Amniotic stem cell (primary cell): Measurements from ENCODE around the gene MYOM3.

ENCODE experiments used
- DNase-seq: peaks from one replicate; lab custom pipeline; 2025; lab: John Stamatoyannopoulos, UW

The MYOM3 gene

DNA sequence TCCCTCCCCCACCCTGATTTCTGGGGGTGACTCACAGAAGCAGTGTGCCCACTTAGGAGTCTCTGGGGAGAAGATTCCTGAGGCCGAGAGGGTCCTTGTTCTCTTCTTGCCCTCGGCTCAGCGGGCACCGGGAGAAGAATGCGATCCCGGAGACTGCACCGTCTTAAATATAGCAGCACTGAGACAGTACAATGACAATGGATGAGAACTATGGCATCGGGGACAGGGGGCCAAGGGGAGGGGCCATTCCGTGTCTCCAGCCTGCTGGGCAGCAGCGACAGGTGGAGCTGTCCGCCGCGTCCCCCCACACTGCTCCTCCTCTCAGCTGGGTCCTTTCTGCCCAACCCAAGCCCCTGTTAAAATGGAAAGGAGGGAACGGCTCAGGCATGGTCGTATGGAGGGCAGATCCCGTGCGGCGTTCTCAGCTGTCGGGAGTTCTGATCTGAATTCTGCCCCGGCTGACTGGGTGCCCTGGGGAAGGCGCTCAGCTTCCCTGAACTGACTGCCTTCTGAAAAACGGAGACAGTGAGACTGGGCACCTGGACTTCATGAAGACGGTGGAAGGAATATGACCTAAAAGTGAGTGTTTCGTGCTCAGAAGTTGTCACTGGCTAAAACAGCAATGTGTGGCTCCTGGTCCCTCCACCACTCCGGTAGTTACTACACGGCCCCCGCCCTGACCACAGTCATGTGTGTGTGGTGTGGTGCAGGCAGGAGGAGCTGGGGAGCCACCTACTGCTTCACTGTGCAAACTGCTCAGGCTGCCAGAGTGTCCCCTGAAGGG lies at the start of gene MYOM3:
Gene MYOM3 (minus strand): TSS at position 140 of the 784 bp plus-strand sequence. CDS start 3,499 bp downstream, outside the sequence.
- DNase-seq: no peak

DNA sequence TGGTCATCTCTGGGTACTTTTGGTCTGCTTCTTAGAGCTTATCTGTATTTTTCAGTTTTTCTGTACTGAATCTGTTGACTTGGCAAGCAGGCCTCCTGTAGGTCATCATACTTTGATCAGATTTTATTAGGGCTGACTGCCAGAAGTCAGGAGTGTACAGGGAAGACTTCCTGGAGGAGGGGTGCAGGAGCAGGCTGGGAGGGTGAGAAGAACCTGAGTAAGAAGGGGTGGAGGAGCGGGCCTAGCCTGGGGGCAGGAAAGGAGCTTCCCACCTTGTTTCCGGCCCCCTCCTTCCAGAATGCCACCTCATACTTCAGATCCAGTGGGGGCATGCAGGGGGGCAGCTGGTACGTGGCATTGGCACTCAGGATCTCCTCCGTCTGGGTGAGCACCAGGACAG lies 49.3 kb upstream of the MYOM3 start:
- no peak for DNase-seq

DNA sequence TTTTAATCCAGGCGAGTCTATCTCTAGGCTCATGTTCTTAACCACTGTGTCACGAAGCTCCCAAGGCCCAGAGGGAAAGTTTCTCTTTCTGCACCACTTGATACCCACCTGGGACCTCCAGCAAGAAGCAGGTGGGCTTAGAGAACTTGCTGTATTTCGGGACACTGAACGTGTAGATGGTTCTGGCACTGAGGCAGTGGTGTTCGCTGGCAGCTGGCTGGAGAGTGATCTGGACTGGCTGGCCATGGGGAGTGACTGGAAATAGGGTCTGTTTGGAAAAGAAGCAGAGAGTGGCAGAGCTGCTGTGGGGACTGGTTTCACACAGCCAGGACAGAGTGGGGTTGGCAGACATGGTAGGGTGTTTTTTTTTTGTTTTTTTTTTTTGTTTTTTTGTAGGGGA lies 47.4 kb upstream of the MYOM3 start:
- no peak for DNase-seq

DNA sequence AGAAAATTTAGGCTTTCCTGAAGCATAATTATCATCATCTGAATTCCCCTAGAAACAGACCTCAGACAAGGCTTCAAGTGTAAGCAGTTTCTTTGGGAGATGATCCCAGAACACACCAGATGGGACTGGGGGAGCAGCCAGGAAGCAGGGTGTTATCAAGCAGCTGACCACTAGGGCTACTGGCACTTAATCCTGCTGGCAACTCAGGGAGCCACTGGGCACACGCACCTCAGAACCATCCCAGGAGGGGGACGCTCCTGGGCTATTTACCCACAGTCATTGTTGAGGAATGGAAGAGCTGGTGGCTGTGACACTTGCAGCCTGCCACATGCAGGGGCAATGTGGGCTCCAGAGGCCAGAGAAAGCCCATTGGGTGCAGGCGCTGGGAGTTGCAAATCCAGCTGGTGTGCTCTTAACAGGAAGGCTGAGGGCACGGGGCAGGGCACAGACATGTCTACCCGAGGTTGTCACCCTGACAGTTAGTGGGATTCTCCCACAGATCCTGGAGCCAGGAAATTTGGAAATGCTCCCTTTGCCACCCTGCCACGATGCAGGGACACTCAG lies 46.1 kb upstream of the MYOM3 start:
- no peak for DNase-seq

DNA sequence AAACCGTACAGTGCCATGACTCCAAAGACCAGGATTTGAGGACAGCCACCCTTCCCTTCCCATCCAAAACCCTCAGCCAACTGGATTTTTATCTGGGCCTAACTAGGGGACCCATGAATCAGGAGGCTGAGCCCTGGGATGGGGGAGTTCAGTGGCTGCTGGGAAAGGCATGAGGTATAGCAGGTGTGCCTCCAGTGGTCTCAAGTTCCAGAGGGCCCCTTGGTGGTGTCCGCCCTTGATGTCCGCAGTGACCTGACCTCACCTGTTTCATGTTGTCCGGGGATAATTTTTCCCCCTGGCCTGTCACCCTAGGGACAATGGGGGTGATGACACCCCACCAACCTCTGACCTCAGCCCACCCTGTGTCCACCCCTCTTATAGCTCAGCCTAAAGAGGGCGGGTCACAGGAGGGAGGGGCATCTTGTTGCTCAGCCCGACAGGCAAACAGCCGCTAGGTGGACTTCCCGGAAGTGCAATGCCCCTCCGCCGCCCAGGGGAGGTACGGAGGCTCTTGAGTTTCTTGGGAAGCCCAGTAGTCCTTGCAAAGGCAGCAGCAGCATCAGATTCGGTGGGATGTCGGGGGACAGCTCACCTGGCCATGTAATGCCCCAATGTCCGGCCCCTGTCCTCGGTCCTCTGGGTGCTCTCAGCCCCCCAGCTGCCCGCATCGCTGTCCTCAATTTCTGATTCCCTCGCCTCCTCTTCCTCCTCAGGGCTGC lies 44.8 kb upstream of the MYOM3 start:
- DNase-seq: no peak

DNA sequence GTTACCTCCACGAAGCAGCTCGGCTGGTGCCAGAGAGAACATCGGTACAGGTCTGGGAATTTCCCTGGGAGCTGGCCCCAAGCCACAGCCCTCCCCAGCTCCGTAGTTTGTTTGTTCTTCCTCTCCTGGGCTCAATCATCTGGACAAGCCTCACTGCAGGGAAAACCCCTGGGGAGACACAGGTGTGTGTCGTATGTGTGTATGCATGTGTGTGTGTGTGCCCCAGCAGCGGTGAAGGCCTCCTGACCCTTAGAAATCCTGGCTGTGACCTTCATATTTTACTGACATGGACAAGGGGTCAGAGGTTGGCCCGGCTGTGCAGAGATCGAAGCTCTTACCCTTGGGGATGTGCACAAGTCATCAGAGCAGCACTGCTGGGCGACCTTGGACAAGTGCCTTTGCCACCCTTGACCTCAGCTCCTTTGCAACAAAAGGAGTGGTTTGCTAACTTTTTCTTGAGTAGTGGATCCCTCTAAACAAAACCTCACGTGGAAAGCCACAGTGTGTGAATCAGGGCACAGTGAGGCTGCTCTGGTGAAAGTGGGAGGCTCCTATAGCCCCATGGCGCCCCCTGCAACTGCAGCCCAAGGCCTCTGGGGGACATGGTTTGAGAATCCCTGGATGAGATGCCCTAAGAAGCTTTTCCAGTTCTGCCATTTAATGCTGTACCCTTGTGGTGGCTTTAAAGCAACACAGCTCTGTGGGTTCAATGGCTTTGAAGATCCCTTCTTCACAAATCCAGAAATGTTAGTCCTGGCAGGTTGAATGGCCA lies 43.3 kb upstream of the MYOM3 start:
- DNase-seq: no peak

DNA sequence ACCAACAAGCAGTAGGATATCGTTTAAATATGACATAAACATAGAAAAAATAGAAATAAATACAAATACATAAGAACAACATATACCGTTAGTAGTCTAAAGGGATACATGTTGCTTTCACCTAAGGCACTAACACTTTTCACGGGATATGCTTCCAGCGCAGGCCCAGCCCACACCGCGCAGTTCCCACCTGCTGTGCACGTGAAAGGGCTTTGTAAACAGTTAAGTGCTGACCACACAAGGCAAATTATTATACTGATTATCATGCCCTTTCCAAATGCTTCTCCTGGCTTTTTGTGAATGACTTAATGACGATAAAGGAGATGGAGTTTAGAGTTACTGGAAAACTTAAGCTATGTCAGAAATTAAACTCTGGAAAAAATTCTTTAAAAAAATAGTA lies 42.3 kb upstream of the MYOM3 start:
- no peak for DNase-seq

DNA sequence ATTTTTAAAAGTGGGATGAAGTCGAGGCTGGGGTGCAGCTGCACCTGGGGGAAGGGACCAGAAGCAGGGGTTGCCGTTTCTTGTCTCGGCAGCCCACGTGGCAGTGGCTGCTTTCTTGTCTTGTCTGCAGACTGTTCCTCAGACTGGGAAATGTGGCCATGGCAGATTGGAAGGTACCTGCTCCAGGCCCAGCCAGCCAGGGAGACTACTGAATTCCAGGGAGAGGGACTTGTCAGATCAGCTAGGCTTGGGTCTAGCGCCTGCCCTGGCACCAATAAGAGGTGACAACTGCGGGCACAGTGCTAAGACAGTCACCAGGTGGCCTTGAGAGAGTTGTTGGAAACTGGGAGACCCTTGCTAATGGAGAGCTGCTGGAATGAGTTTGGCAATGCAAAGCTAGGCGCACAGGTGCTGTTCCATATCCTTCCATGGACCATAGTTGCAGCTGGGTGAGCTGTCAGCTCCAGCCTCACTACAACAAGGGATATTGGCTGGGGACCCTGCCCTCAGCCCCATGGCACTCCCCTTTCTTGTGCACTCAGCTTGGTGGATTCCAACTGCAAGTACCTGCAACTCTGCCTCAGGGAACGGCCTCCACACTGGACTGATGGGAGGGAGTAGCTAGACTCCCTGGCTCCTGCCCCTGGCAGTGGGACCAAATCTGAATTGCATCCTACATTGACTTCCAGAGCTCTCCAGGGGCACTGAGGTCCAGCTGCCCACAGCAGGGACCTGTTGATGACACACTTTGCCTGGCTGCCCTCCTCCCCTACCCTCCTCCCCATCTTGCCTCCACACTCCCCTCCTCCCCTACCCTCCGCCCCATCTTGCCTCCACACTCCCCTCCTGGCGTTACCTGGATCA lies 40.9 kb upstream of the MYOM3 start:
- no peak for DNase-seq

DNA sequence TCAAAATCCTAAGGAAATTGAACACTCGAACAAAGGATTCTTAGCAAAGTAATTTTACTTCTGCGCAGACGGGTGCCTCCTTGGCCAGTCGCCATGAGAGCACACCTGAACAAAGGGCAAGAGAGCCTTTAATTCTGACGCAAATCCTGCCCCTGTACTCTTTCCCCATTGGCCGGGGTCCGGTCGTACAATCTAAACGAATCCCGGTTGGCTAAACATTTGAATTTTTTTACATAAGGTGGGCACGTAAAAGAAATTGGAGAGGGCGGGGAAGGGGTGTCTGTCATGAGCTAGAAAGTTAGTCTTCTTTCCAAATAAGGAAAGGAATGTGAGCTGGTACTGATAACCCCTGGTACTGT lies 39.2 kb upstream of the MYOM3 start:
- DNase-seq: no peak

DNA sequence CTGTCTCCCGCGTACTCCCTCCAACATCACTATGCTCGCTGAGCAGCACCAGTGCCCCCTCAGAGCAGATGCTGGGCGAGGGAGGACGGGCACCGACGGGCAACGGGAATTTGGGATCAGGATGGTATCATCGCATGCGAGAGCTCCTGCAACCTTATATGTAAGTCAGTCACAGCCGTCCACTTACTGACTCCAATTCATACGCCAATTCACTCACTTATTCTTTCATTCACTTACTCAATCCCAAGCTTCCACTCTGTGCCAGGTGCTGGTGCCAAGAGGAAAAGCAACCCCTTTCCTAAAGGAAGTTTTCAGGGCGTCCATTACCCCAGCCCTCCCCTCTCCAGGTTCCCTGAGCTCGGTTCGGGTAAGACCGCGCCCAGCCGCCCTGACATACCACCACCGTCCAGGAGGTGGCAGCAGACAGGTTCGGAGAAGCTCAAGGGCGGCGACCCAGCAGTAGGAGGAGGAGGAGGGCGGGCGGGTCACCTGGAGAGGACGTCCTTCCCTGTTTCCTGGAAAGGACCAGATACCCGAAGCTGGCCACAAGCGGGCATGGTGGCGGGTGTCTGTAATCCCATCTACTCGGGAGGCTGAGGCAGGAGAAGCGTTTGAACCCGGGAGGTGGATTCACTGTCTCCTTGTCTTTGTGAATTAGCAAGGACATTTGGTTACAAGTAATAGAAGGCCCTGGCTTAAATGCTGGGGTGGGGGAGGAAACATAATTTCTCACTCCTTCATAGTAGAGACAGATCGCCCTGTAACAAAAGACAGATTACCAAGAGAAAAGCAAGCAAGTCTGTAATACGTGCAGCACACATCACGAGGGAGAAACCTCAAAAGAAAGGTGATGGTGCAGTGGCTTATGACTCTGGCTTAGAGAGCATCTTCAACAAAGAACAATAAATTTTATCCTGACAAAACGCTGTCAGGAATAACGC lies 38.6 kb upstream of the MYOM3 start:
- no peak for DNase-seq

DNA sequence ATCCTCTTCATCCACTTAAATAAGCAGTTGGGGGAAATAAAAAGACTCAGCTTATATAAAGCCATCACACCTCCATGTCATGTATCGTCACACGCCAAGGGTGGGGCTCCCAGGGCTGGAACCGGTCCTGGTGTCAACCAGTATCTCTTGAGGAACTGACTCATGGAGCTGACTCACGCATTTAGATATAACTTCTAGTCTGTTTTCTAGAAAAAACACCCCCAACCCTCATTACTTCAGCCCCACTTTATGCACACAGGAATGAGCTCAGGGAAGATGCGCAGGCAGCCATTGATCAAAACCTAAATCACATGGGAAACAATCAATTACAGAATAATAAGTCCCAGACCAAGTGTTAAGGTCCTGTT lies 37.9 kb upstream of the MYOM3 start:
- DNase-seq: no peak

DNA sequence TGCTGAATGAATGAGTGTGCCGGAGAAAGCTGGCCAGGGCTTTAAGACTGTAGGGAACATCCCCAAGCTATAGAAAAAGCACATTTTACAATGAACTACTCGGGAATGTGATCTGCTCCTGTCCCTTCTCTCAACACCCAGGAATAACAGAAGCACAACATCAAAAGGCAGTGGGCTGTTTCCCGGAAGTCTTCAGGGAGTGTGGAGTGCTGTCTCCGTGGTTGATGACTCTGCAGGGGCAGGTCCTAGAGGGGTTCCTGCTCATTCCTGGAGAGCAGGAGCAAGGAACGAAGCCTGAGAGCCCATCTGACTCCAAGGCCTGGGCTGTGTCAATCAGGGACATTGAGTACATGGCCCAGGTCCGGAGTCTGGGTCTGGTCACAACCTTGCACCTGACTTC lies 35.9 kb upstream of the MYOM3 start:
- no peak for DNase-seq

DNA sequence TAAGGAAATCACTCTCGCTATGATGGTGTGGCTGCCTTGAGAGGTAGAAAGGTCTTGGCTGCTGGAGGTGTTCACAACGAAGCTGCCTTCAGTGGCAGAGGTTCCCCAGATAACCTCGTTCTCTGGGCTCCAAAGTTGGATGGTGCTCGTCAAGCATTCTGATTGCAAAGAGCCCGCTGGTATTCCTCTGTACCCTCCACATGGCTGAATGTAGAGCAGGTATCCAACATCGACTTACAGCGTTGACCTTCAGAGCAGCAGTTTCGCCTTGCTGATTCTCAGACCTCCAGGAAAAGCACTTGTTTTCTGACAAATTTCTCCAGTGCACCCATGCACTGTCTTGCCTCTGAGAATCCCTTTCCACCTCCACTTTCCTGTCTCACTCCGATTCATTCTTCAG lies 35.3 kb upstream of the MYOM3 start:
- DNase-seq: no peak

DNA sequence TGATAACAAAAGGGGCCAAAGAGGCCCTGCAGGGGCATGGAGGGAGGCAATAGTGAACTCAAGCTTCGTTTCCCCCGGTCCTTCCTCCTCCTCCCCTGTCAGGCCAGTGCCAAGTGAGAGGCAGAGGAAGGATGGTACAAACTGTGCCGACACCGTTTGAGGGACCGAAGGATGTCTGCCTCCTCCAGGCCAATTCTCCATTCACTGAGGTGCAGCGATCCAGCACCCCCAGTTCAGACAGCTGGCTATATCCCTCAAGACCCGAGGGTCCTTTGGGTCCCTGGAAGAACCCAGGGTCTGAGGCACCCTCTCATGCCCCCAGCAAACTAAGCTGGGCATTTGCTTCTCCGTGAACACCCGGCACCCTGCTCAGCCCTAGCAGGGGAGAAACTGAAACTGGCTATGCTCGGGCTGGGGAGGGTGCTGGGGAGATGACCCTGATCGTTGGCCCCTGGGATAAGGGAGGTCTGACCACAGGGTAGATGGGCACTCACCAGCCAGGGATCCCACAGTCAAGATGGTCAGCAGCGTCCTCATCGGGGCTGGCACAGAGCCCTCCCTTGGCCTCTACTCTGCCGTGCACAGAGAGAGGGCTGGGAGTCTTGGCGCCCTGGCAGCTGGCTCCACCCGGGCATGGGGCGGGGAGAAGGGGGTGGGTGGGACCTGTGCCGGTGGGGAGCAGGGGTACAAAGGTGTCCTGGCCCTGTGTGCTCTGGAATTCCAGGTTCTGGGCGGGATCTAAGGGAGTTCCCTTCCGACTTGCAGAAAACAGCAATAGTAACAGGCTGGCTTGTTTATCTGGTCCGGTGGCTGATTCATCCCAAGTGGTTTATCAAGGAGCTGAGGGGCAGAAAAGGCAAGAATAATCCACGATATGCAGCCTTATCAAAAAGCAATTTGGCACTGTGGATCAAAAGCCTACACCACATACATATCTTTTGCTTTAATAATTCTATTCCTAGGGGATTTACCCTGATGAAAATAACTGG lies 30.9 kb upstream of the MYOM3 start, which contains the start of gene IL22RA1:
Gene IL22RA1 (minus strand): TSS at position 595 of the 989 bp plus-strand sequence. CDS start 58 bp downstream, at position 537.
- DNase-seq: no peak

DNA sequence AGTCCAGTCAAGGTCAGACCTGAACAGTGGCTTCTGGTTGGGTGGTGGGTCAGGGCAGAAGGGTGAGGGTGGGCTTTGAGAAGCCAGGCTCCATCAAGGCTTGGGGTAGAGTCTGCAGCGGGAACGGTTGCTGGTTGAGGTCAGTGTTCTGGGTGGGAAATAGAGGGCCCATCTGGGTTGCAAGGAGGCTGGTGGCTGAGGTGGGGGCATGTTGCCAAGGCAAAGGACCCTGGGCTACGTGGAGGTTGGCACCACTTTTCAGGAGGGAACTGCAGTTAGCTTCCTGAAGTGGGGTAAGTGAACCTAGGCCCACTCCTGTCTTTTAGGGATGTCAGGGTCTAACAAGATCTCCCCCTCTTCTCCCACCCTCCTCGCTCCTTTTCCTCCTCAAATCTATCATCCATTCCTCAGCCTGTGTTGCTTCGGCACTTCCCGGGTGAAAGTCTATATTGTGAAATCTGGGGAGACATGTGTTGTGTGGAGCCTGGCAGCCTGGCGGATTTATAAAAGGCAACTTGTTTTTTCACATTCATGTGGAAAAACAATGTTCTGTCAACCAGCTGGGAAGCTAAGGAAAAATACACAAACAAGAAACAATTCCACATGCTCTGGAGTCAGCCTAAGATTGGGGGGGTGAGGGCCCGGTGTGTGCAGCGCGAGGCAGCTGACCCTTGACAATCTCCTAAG lies 29.5 kb upstream of the MYOM3 start:
- DNase-seq: no peak

DNA sequence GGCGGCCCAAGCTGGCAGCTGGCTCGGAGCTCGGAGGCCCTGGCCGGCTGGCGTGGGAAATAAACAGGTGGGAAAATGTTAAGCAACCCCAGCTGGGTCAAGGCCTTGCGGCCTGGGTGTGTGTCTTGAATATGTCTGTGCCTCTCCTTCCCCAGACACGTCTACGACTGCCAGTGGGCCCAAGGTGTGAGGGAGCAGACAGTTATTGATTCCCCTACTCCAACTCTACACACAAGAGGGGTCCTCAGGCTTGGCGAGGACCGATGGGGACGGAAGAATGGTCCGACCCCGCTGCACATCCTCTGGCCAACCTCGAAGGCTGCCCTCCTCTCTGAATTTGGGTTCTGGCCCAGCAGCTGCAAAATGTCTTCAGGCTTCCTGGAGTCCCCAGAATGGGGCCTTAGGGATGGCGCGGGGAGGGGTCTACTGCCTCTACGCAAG lies 28.8 kb upstream of the MYOM3 start:
- DNase-seq: no peak

DNA sequence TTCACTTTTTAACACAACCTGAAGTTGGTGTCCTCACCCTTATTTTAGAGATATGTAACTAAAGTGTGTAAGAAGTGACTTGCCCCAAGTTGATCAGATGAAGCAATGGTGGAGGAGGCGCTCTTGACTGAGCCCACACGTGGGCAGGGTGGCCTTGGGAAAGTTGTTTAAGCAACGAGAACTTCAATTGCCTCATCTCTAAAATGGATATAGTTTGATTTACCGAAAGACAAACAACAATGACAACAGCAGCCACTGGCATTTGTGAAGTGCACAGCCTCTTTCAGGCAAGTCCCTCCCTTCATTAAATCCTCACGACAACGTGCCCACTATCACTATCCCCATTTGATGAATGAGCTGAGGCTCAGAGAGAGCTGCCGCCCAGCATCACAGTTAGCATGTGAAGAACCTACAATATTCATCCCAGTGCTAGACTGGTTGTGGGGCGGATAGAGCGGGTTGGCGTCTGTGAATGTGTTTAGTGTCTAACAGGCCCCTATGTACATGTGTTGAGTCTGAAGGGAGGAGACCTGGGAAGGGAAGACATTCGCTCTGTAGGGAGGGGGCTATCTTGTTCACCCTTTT lies 28.0 kb upstream of the MYOM3 start:
- no peak for DNase-seq

DNA sequence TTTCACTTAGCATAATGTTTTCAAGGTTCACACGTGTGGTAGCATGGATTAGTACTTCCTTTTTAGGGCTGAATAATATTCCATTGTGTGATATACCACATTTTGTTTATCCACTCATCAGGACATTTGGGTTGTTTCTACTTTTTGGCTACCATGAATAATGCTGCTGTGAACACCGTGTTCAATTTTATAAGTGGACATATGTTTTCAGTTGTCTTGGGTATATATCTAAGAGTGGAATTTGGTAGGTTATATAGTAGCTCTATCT lies 27.2 kb upstream of the MYOM3 start:
- no peak for DNase-seq
